ENCODE measurements around the gene NFIB.
A peak's percentile ranks its signal among the peaks of the same experiment; 100 is the strongest.

Gene NFIB

DNA sequence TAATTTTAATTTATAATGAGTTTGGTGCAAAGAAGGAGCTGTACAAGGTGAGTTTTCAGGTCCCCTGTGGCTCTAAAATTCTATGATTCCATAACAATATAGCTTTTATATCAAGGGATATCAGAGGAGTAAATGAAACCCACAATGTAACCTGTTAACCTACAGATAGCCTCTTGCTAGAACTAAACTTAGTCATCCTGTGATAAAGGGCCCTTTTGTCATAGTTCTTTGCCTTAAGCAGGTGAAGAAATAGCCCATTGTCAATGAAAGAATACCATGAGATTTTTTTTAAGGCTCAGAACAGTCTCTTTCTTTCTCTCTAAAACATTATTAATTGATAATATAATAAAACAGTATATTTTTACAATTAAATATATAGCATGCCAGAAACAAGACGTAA lies 127.8 kb downstream of the NFIB start:
- TF ChIP-seq, protein P1, sequence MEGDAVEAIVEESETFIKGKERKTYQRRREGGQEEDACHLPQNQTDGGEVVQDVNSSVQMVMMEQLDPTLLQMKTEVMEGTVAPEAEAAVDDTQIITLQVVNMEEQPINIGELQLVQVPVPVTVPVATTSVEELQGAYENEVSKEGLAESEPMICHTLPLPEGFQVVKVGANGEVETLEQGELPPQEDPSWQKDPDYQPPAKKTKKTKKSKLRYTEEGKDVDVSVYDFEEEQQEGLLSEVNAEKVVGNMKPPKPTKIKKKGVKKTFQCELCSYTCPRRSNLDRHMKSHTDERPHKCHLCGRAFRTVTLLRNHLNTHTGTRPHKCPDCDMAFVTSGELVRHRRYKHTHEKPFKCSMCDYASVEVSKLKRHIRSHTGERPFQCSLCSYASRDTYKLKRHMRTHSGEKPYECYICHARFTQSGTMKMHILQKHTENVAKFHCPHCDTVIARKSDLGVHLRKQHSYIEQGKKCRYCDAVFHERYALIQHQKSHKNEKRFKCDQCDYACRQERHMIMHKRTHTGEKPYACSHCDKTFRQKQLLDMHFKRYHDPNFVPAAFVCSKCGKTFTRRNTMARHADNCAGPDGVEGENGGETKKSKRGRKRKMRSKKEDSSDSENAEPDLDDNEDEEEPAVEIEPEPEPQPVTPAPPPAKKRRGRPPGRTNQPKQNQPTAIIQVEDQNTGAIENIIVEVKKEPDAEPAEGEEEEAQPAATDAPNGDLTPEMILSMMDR (IDR thresholded peaks at IDR 0.05; ENCODE audit: low read length, missing control alignments), result no peak
- no peak for DNase-seq (ENCODE audit: low read depth)
- H3K4me3 ChIP-seq (replicated peaks; ENCODE audit: low read depth, low read length), result no peak overlapping the region

DNA sequence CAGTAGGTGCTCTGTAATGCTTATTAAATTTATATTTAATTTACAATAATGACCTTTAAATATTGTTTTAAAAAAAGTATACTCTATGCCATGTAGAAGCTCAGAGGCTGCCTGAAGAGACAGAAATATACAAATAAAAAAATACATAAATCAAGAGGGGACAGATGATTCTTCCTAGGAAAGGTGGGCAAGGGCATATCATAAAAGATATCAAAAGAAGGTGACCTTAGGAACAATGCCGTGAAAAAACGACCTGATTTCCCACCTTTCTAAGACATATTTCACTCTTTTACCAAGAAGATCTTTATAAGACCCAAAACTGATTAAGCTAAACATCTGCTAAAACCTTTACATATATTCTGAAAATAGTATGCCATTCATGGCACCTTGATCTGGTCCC lies 128.9 kb downstream of the NFIB start:
- DNase-seq (ENCODE audit: low read depth), result no peak
- no peak overlapping the region for H3K4me3 ChIP-seq (replicated peaks; ENCODE audit: low read depth, low read length)
- TF ChIP-seq, protein P1 (IDR thresholded peaks at IDR 0.05; ENCODE audit: low read length, missing control alignments), result no peak

DNA sequence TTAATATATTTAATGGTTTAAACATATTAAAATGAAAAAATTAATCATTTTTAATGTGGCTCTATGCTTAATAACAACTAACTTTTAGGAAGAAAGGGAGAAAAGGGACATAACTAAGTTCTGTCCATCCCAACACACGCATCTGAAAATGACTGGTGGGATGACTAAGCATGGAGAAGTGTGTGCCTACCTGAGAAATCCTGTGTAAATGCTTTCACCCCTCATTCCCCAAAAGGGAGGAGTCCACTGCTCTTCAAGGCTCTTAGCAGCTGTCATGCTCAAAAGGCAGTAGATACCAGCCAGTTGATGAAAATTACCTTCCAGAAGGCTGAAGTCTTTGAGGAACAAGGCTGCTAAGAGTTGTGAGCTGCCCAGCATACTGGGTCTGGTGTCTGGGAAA lies 130.9 kb downstream of the NFIB start:
- H3K4me3 ChIP-seq (replicated peaks; ENCODE audit: low read depth, low read length), result no peak overlapping the region
- no peak for DNase-seq (ENCODE audit: low read depth)
- TF ChIP-seq, protein P1 (IDR thresholded peaks at IDR 0.05; ENCODE audit: low read length, missing control alignments), result no peak

DNA sequence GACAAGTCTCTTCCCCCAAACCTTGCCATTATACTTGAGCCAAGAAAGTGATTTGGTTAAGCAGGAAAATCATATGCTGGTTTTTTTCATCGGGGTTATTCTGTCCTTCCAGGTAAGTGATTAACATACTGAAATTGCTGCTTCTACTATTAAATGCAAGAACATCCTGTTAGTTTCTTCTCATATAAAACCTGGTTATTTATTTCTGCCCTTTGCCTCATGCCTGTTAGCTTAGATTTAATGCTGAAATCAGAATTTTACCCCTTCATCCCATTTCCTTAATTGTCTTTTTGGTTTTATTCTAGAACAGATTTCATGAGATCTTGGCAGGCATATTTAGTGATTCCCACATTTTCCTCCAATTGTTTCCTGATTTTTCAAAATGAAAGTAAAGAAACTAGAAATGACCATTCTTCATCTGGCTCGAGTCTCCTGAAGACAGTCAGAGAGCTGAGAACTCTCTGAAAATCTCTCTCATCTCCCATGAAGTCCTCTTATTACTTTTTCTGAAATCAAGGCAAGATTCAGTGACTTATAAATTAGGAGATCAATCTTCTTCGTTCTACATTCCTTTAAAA lies 132.9 kb downstream of the NFIB start:
- TF ChIP-seq, protein P1 (IDR thresholded peaks at IDR 0.05; ENCODE audit: low read length, missing control alignments), result no peak
- no peak for DNase-seq (ENCODE audit: low read depth)
- H3K4me3 ChIP-seq (replicated peaks; ENCODE audit: low read depth, low read length), result peak overlapping the region; percentile 13

DNA sequence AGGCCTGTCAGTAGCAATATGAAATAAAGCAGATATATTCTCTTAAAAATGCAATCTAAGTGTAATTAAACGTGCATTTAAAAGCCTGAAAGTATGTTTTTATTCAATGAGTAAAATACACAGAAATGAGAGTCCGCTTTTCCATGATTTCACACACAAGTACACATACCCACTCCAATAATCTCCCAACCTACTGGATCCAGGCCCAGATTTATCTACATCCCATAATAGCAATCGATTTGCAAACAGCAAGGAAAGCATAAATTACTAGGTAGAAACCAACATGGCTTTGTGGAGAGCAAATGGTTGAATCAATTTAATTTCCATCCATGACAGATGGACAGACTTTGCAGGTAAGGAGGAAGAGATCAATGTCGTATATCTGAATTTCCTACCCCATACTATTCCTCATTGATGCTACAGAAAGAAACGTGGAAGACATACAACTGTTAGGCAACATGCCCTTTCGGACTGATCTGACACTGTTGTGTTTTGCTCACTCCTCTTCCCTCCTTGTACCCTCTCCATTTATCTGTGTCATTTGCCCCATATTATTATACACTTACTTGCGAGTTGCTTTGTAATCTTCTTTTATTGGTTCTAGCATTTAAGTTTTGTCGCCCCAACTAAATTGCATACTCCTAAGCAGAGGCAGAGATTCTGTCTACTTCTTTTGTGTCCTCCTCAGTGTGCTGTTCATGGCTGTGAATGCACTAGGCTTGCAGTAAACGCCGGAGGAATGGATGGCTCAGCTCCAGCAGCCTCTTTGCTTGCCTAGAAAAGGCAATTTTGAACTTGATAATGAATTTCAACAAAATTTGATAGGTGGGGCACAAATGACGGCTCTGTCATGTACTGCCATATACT lies 133.6 kb downstream of the NFIB start:
- TF ChIP-seq, protein P1 (IDR thresholded peaks at IDR 0.05; ENCODE audit: low read length, missing control alignments), result no peak
- DNase-seq (ENCODE audit: low read depth), result peak; percentile 34
- H3K4me3 ChIP-seq (replicated peaks; ENCODE audit: low read depth, low read length), result no peak overlapping the region

DNA sequence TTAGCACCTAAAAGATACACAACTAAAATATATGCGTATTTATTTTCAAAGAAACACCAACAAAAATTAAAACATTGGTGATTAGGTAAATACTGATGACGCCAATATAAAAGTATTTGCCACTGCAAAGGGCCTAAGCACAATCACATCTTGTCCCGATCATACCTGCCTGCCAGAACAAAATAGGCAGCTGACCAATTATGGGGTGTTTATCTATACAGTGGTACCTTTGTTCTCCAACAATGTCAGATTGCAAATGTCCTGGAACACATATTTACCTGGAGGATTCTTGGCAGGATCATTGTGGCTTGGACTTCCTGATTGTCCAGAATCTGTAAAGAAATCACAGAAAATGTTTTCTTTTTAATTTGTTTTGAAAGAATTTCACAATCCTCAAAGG lies 134.5 kb downstream of the NFIB start:
- DNase-seq (ENCODE audit: low read depth), result no peak
- TF ChIP-seq, protein P1 (IDR thresholded peaks at IDR 0.05; ENCODE audit: low read length, missing control alignments), result no peak
- H3K4me3 ChIP-seq (replicated peaks; ENCODE audit: low read depth, low read length), result no peak overlapping the region
